HG03460 (cell line): ENCODE data around the gene KCNAB1.

ENCODE experiments used
- ATAC-seq: cut with Tn5 transposase; IDR thresholded peaks from one replicate; pipeline ENCODE4 v1.9.1; 2021; ENCODE audit not compliant: unreplicated experiment

The KCNAB1 gene

GRCh38 chr3:156390846-156391245 lies 270.5 kb downstream of the KCNAB1 start:
- ATAC-seq, result no peak

GRCh38 chr3:156395961-156396710 lies 275.8 kb downstream of the KCNAB1 start:
- ATAC-seq, result no peak

- ATAC-seq, result no peak
Measured at GRCh38 chr3:156396851-156397250, 276.5 kb downstream of the KCNAB1 start.

GRCh38 chr3:156397534-156397933 lies 277.2 kb downstream of the KCNAB1 start:
- ATAC-seq, result no peak

GRCh38 chr3:156400062-156400461 lies 279.7 kb downstream of the KCNAB1 start:
- ATAC-seq, result no peak

- ATAC-seq, result no peak
Measured at GRCh38 chr3:156400735-156401134, 280.4 kb downstream of the KCNAB1 start.

GRCh38 chr3:156404217-156404616 lies 283.8 kb downstream of the KCNAB1 start:
- ATAC-seq, result no peak

GRCh38 chr3:156406393-156406792 lies 286.0 kb downstream of the KCNAB1 start:
- no peak for ATAC-seq

- ATAC-seq, result no peak
Measured at GRCh38 chr3:156407617-156408225, 287.3 kb downstream of the KCNAB1 start.

GRCh38 chr3:156409694-156410093 lies 289.3 kb downstream of the KCNAB1 start:
- ATAC-seq, result no peak

- no peak for ATAC-seq
Measured at GRCh38 chr3:156412600-156412999, 292.2 kb downstream of the KCNAB1 start.

- ATAC-seq, result no peak
Measured at GRCh38 chr3:156413293-156413892, 293.0 kb downstream of the KCNAB1 start.

- ATAC-seq, result no peak
Measured at GRCh38 chr3:156416846-156417558, 296.6 kb downstream of the KCNAB1 start.

GRCh38 chr3:156417559-156418132 lies 297.3 kb downstream of the KCNAB1 start:
- no peak for ATAC-seq

GRCh38 chr3:156418428-156418827 lies 298.1 kb downstream of the KCNAB1 start:
- ATAC-seq, result no peak

- no peak for ATAC-seq
Measured at GRCh38 chr3:156421534-156421933, 301.2 kb downstream of the KCNAB1 start.

GRCh38 chr3:156424758-156425157 lies 304.4 kb downstream of the KCNAB1 start:
- no peak for ATAC-seq

- no peak for ATAC-seq
Measured at GRCh38 chr3:156425651-156426050, 305.3 kb downstream of the KCNAB1 start.

GRCh38 chr3:156429125-156429524 lies 308.7 kb downstream of the KCNAB1 start:
- no peak for ATAC-seq

- ATAC-seq, result no peak
Measured at GRCh38 chr3:156431334-156432124, 311.2 kb downstream of the KCNAB1 start.
